GM21423 (cell line): Measurements from ENCODE around the gene CDYL.

Experiments
- ATAC-seq: cut with Tn5 transposase; IDR thresholded peaks from one replicate; pipeline ENCODE4 v1.9.1; 2021; ENCODE audit warnings: mild to moderate bottlenecking, moderate library complexity; ENCODE audit not compliant: unreplicated experiment

CDYL gene

DNA sequence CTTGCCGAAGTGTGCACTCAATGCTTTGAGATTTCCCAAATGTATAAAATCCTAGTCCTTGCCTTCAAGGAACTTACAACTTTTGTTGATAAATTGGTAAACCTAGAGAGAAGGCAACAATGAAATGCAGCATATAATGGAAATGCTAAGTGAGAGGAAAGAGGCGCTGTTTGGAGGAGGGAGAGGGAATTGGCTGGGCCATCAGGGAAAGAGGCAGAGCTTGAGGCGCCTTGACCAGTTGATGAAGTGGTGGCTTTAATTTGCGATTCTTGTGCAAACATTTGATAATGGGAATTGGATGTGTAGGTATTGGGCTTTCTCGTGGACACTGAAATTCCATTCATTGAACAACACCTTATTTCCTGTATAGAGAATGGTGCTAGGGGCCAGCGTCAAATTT, 1.9 kb upstream of the CDYL start:
- no peak for ATAC-seq

DNA sequence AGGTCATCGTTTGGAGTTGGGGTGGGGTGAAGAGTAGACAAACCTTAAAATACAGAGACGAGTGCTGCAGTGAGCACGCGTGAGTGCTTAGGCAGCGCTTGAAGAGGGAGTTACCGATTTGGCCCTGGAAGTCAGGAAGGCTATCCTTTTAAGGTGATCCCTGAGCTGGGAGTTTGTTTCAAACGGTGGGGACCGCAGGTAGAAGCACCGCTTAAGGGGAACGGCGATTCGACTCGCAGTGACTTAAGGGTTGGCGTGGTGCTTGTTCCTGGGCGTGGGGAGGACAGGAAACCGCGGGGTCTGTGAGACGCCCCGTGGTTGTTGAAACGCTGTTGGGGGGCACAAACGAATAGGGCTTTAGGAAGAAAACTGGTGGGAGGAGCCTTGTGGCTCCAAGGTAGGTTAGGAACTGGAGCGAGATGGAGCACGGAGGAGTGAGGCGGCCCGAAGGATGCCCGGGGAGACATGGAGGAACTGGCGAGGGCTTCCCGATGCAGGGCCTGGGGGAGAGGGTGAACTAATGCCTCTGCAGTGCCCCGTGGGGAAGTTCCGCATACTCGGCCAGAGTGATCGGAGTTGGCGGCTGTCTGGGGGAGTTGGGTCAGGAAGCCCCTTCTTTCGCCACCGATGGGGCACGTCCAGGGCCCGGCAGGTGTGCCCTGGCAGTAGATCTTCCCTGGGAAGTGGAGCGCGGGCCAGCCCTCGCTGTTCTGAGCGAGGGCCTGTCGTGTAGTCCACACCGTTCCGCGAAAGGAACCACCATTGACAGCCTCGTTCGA, 1.3 kb upstream of the CDYL start:
- ATAC-seq = peak; percentile 0

GRCh38 chr6:4775494-4776130, 592 bp upstream of the CDYL start:
- peak; percentile 42 for ATAC-seq

GRCh38 chr6:4776493-4777393, 539 bp downstream of the CDYL start:
- ATAC-seq = peak; percentile 11

DNA sequence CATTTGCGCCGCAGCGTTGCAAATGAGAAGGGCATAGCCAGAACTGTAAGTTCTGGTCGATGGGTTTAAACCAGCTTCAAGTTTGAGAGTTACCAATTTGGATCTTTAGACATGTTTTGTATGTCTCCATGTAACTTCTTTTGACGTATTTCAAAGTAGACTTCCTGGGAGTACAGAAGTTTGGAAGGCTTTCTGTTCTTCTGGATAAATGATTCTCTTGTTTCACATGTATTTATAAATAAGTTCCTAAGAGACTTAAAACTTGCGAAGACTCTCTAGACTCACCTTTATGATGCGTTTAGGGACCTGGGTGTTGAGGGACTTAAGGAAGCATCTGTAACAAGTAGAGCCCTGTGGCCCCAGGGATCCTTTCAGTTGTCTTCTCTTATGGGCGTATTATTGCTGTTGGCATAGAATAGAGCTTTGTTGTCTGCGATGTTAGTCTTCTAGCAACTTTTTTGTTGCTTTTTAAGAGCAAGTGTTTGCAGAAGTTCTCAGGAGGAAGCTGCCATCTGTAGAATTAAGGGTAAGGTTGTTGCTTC, 1.3 kb downstream of the CDYL start:
- ATAC-seq = no peak

DNA sequence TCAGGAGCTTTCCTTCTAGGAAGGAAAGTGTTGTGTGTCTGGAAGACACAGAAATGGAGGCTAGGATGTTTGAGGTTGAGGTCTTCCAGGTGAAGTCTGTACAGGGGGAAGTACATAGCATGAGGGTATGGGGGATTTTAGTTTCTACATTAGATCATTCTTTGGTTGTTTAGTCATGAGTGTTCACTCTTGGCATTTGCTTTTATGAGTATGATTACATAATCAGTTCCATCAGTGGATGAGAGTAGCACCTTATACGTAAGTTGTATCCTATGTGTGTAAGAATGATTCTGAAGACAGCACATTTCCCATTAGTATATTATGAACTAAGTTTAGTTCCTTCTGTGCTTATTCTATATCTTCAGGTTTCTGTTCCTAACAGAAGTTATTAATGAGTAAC, 1.9 kb downstream of the CDYL start:
- ATAC-seq = no peak

- ATAC-seq = no peak
Measured at GRCh38 chr6:4780360-4780812, 4.2 kb downstream of the CDYL start.

DNA sequence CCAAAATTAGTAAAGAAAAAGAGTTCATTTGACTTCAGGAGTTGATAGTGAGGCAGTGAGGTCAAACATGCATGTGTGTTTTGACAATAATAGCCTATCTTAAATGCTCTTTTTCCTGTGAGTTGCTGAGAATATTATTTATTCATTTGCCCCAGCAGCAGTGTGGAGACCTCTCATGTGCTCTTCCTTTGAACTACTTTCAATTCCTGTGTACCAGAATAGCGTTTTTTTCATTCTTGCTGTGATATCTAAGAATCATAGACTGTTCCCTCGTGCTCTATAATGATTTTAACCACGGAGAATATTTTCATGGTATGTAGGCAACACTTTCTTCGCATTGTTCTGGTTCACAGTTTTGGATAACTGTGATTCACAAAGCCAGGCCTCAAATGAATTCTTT, 5.2 kb downstream of the CDYL start:
- ATAC-seq = peak; percentile 43

- ATAC-seq = no peak
Measured at GRCh38 chr6:4781967-4782575, 5.9 kb downstream of the CDYL start.

GRCh38 chr6:4786996-4787395, 10.8 kb downstream of the CDYL start:
- ATAC-seq = no peak

GRCh38 chr6:4788482-4788881, 12.3 kb downstream of the CDYL start:
- no peak for ATAC-seq

DNA sequence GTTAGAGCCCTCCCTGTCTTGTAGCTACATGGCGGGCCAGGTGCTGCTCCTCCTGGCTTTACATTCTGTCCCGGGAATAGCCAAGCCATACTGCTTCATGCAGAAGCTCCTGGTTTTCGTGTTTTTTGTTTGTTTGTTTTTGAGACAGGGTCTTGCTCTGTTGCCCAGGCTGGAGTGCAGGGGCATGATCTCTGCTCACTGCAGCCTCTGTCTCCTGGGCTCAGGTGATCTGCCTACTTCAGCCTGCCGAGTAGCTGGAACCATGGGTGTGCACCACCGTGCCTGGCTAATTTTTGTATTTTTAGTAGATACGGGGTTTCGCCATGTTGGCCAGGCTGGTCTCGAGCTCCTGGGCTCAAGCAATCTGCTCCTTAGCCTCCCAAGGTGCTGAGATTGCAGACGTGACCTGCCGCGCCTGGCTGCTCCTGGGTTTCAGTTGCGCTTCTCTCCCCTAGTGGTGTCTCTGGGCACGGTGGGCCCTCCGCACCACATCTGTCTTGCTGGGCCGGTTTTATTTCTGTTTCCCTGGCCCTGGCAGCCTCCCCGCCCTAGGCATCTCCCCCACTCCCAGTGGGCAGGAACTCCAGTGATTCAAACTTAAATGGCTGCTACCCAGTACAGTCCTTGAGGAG, 12.9 kb downstream of the CDYL start:
- peak; percentile 94 for ATAC-seq

DNA sequence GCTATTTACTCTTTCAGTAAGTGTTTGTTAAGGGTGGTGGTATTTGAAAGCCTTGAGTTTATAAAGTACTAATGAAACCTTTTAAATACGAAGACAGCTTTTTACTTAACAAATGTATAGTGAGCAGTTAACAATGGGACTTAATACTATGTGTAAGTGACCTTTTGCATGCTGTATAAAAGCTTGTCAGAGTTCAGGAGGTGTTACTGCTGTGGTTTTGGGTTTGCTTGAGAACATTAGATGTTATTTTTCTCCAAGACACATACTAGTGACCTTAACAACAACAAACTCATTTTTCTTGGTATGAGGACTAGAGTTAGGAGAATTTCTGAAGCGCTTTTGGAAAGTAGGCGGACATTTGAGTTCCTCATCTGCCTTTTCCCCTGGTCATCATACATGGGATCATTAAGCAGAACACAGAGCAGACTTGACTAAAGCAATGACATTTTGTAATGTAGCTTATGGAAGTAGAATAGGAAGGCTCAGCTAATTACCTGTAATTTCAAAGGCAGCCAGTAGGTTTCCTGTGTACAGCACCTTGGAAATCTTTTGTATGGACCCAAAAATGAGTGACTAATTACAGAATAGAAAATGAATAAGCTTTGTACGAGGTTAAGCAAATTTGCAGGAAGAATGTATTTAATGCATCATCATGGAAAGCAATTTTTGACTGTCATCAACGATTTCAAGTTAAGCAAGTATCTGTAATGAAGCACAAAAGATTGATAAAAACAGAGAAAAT, 14.1 kb downstream of the CDYL start:
- ATAC-seq = no peak

GRCh38 chr6:4794140-4794707, 18.0 kb downstream of the CDYL start:
- ATAC-seq = no peak

DNA sequence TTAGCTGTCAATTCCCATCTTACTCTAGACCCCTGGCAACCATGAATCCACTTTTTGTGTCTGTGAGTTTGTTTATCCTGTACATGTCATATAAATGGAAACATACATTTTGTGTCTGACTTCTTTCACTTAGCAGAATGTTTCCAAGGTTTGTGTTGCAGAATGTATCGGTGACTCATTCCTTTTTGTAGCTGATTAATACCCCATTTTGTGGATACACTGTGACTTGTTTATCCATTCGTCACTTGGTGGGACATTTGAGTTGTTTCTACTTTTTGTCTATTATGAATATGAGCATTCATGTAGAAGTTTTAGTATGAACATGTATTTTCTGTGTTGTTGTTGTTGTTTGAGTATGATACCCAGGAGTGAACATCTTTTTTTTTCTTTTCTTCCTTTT, 21.4 kb downstream of the CDYL start:
- no peak for ATAC-seq

GRCh38 chr6:4799912-4800311, 23.7 kb downstream of the CDYL start:
- ATAC-seq = no peak

DNA sequence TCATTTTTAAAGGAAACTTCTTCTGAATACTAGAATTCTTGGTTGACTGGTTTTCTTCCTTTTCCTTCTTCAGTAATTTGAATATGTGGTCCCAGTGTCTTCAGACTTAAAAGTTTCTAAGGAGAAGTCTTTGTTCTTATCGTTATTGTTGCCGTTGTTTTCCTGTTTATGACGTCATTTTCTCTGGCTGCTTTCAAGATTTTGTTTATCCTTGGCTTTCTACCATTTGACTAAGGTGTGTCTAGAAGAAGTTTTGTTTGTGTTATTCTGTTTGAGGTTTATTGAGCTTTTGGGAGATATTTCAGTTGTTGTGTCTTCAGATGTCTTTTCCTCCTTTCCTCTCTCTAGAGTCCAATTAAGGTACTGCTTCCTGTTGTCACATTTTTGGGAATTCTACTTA, 24.5 kb downstream of the CDYL start:
- ATAC-seq = no peak

DNA sequence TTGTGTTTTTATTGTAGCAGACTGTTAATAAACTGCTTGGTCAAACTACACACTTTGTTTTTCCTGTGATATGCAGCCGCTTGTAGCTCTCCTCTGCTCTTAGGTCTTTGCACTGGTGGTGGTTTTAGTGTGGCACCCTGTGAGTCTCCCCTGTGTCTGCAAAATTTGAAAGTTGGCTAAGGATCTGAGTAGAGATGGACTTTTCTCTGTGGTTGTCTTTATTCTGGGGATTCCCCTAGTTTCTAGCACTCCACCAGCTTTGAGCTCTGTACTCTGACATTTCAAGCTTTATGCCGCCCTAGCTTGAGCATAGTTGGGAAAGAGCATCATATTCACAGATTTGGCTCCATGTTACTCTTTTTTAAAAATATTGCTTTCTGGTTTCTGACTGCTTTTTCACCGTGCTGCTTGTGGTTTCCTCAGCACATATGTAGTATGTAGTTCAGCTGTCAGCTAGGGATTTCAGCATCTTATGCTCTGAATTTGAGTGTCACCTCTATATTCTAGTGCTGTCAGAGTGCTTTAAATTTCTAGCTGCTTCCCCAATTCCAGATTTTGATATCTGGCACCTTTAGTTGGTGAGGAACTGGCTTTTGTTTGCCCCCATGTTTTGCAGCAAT, 25.4 kb downstream of the CDYL start:
- peak; percentile 62 for ATAC-seq
